Breast epithelium (tissue), 4 donors: Measurements from ENCODE around the gene SKAP1. TPM values are rescaled to one million over a fixed set of nuclear protein-coding genes. Genes with fewer than 3 reads are reported as not detected.

Source experiments
- DNase-seq, 2 donors: peaks; one replicate each; pipeline ENCODE4 v3.0.0-alpha.2; 2019; ENCODE audit warnings: low spot score in 2 of 2
- H3K27ac ChIP-seq, 2 donors: fragments of 200-600 bp; sonication (generic) in 1 of 2; one replicate each; pipeline ENCODE4 v1.5.1; 2016 to 2019; ENCODE audit warnings: mild to moderate bottlenecking in 1 of 2
- H3K27me3 ChIP-seq, 2 donors: fragments of 200-600 bp; sonication (generic) in 1 of 2; one replicate each; pipeline versions ENCODE4 v1.5.1 to v1.6.0; 2017 to 2019; ENCODE audit warnings: control low read depth in 1 of 2, mild to moderate bottlenecking in 1 of 2
- H3K36me3 ChIP-seq: fragments of 200-600 bp; one replicate; pipeline ENCODE4 v1.5.1; 2019
- H3K4me1 ChIP-seq, 2 donors: fragments of 200-600 bp; sonication (generic); one replicate each; pipeline ENCODE4 v1.5.1; 2016 to 2019; ENCODE audit warnings: control low read depth in 1 of 2
- H3K4me3 ChIP-seq, 3 donors: fragments of 200-600 bp; sonication (generic); 1 replicate in 2 of 3; 2 replicates in 1 of 3; pipeline ENCODE4 v1.5.1; 2016 to 2019; ENCODE audit warnings: mild to moderate bottlenecking in 3 of 3, moderate library complexity in 2 of 3
- H3K9me3 ChIP-seq, 2 donors: fragments of 200-600 bp; sonication (generic) in 1 of 2; one replicate each; pipeline ENCODE4 v1.5.1; 2016 to 2019; ENCODE audit warnings: control low read depth in 1 of 2
- CTCF ChIP-seq, 3 donors: fragments of 450-650 bp; IDR thresholded peaks; one replicate each; pipeline ENCODE4 v1.5.1; 2016 to 2017; ENCODE audit warnings: antibody characterized with exemption in 3 of 3, mild to moderate bottlenecking in 3 of 3, moderate library complexity in 3 of 3
- POLR2A ChIP-seq: fragments of 450-650 bp; IDR thresholded peaks from one replicate; pipeline ENCODE4 v1.6.1; 2016; ENCODE audit warnings: antibody characterized with exemption, mild to moderate bottlenecking, moderate library complexity
- POLR2AphosphoS5 ChIP-seq, 3 donors: sonication (generic); formaldehyde crosslinking; IDR thresholded peaks; one replicate each; pipeline ENCODE4 v1.6.1; 2017; ENCODE audit warnings: antibody characterized with exemption in 3 of 3
- intact Hi-C: fragments of 100-400 bp; cut with DNase I; formaldehyde crosslinking; loops from one replicate; pipeline ENCODE4 v1.15.1; 2023; ENCODE audit warnings: low total_unique reads
- total RNA-seq, 3 donors: library from RNA; depleted of rRNA; stranded (reverse); fragments of >200 nt; gene quantifications; one replicate each; pipeline ENCODE4 v1.1.0, GENCODE V29; 2016

Gene SKAP1
- total RNA-seq, 3 donors from 2014 or later = 1.1 to 7.5 (median 5.9) TPM

- no peak for DNase-seq
- Histone ChIP-seq H3K36me3 (no peaks in the 10 kb centered on the region), H3K27me3 (peaks cover 0 to 36% of the 10 kb centered on the region in 2 donors), H3K27ac (no peak overlapping the region), H3K4me1 (no peaks in the 10 kb centered on the region), H3K9me3 (no peaks in the 10 kb centered on the region), H3K4me3 (no peak overlapping the region)
- intact Hi-C loops = no loop called here
- no peak for TF ChIP-seq CTCF (IDR thresholded peaks at IDR 0.05)
- TF ChIP-seq POLR2A = no peak
- no peak for TF ChIP-seq POLR2AphosphoS5 (IDR thresholded peaks at IDR 0.05)
Observed at GRCh38 chr17:48388955-48389743, 40.9 kb downstream of the SKAP1 start.

- Histone ChIP-seq H3K27ac (no peak overlapping the region), H3K27me3 (peaks cover 0 to 36% of the 10 kb centered on the region in 2 donors), H3K4me1 (no peaks in the 10 kb centered on the region), H3K4me3 (no peak overlapping the region), H3K36me3 (no peaks in the 10 kb centered on the region), H3K9me3 (no peaks in the 10 kb centered on the region)
- no peak for DNase-seq
- TF ChIP-seq POLR2AphosphoS5 (IDR thresholded peaks at IDR 0.05) (no peak), CTCF (IDR thresholded peaks at IDR 0.05) (no peak), POLR2A (no peak)
- intact Hi-C loops = no loop called here
Observed at GRCh38 chr17:48386826-48387225, 43.2 kb downstream of the SKAP1 start.

GRCh38 chr17:48385319-48385718, 44.7 kb downstream of the SKAP1 start:
- intact Hi-C loops = no loop called here
- Histone ChIP-seq H3K36me3 (no peaks in the 10 kb centered on the region), H3K9me3 (no peaks in the 10 kb centered on the region), H3K27me3 (peaks cover 0 to 28% of the 10 kb centered on the region in 2 donors), H3K27ac (no peak overlapping the region), H3K4me3 (no peak overlapping the region), H3K4me1 (no peaks in the 10 kb centered on the region)
- no peak for DNase-seq
- no peak for TF ChIP-seq POLR2AphosphoS5 (IDR thresholded peaks at IDR 0.05)

- Histone ChIP-seq H3K27ac (no peak overlapping the region), H3K4me3 (no peak overlapping the region), H3K4me1 (no peaks in the 10 kb centered on the region), H3K9me3 (no peaks in the 10 kb centered on the region), H3K36me3 (no peaks in the 10 kb centered on the region), H3K27me3 (peaks cover 0 to 25% of the 10 kb centered on the region in 2 donors)
- no peak for DNase-seq
- TF ChIP-seq CTCF (IDR thresholded peaks at IDR 0.05) (no peak), POLR2AphosphoS5 (IDR thresholded peaks at IDR 0.05) (no peak), POLR2A (no peak)
- intact Hi-C loops = no loop called here
Observed at GRCh38 chr17:48384164-48384563, 45.9 kb downstream of the SKAP1 start.

GRCh38 chr17:48382989-48383388, 47.0 kb downstream of the SKAP1 start:
- no peaks in the 10 kb centered on the region for H3K4me1 ChIP-seq
- no peak overlapping the region for H3K27ac ChIP-seq
- DNase-seq = no peak
- H3K4me3 ChIP-seq = no peak overlapping the region
- no peaks in the 10 kb centered on the region for H3K9me3 ChIP-seq
- H3K36me3 ChIP-seq = no peaks in the 10 kb centered on the region
- H3K27me3 ChIP-seq = peaks cover 0 to 28% of the 10 kb centered on the region in 2 donors
- TF ChIP-seq POLR2A = no peak
- TF ChIP-seq POLR2AphosphoS5 (IDR thresholded peaks at IDR 0.05) = no peak
- no peak for TF ChIP-seq CTCF (IDR thresholded peaks at IDR 0.05)
- intact Hi-C loops = no loop called here
